HEK293T (cell line): ENCODE results near the gene FAM181B.

Experiments used
- CTCF ChIA-PET: fragments of 350-600 bp; formaldehyde crosslinking; extraction: SDS; loops from one replicate; lab custom pipeline; 2021; ENCODE audit warnings: antibody characterized with exemption, inconsistent platforms; lab: Yijun Ruan, JAX
- POLR2A ChIA-PET: fragments of 350-600 bp; formaldehyde crosslinking; extraction: SDS; loops from one replicate; lab custom pipeline; 2020; ENCODE audit warnings: antibody characterized with exemption, inconsistent platforms; lab: Yijun Ruan, JAX
- DNase-seq: peaks from one replicate; pipeline ENCODE4 v3.0.0; 2012; ENCODE audit warnings: mixed read lengths; ENCODE audit errors: extremely low spot score
- ARNT ChIP-seq: fragments of 450-650 bp; IDR thresholded peaks from 2 replicates; pipeline ENCODE4 v1.6.1; 2017; ENCODE audit warnings: mild to moderate bottlenecking
- BHLHE40 ChIP-seq: fragments of 450-650 bp; IDR thresholded peaks from 2 replicates; pipeline ENCODE4 v1.6.1; 2016; ENCODE audit warnings: mild to moderate bottlenecking, moderate library complexity, borderline replicate concordance
- CTBP1 ChIP-seq: fragments of 450-650 bp; IDR thresholded peaks from 2 replicates; pipeline ENCODE4 v1.6.1; 2016; ENCODE audit warnings: borderline replicate concordance
- ELF4 ChIP-seq: fragments of 450-650 bp; IDR thresholded peaks from 2 replicates; pipeline ENCODE4 v1.6.1; 2017; ENCODE audit warnings: antibody characterized with exemption
- FOXA1 ChIP-seq: fragments of 450-650 bp; IDR thresholded peaks from 2 replicates; pipeline ENCODE4 v1.6.1; 2016; ENCODE audit warnings: mild to moderate bottlenecking
- FOXK2 ChIP-seq: fragments of 450-650 bp; IDR thresholded peaks from 2 replicates; pipeline ENCODE4 v1.6.1; 2016; ENCODE audit warnings: mild to moderate bottlenecking
- FOXM1 ChIP-seq: fragments of 450-650 bp; IDR thresholded peaks from 2 replicates; pipeline ENCODE4 v1.6.1; 2017; ENCODE audit warnings: mild to moderate bottlenecking, borderline replicate concordance
- HDGF ChIP-seq: fragments of 450-650 bp; IDR thresholded peaks from 2 replicates; pipeline ENCODE4 v1.6.1; 2017; ENCODE audit warnings: antibody characterized with exemption, borderline replicate concordance
- L3MBTL2 ChIP-seq: fragments of 450-650 bp; conservative IDR thresholded peaks from 2 replicates; pipeline ENCODE4 v1.6.1; 2016; ENCODE audit warnings: mild to moderate bottlenecking
- LEF1 ChIP-seq: fragments of 450-650 bp; IDR thresholded peaks from 2 replicates; pipeline ENCODE4 v1.6.1; 2017; ENCODE audit warnings: mild to moderate bottlenecking, borderline replicate concordance
- NFRKB ChIP-seq: fragments of 450-650 bp; IDR thresholded peaks from 2 replicates; pipeline ENCODE4 v1.6.1; 2016; ENCODE audit warnings: mild to moderate bottlenecking, moderate library complexity
- PKNOX1 ChIP-seq: fragments of 450-650 bp; IDR thresholded peaks from 2 replicates; pipeline ENCODE4 v1.6.1; 2016
- SP1 ChIP-seq: fragments of 450-650 bp; IDR thresholded peaks from 2 replicates; pipeline ENCODE4 v1.6.1; 2017
- SUZ12 ChIP-seq: fragments of 450-650 bp; IDR thresholded peaks from 2 replicates; pipeline ENCODE4 v1.6.1; 2016; ENCODE audit warnings: mild to moderate bottlenecking
- TARDBP ChIP-seq: fragments of 450-650 bp; IDR thresholded peaks from 2 replicates; pipeline ENCODE4 v1.6.1; 2016
- ZNF384 ChIP-seq: fragments of 450-650 bp; IDR thresholded peaks from 2 replicates; pipeline ENCODE4 v1.6.1; 2016

Gene FAM181B

GRCh38 chr11:82730754-82731153, 2.9 kb downstream of the FAM181B start:
- TF ChIP-seq SP1 (no peak), HDGF (no peak), SUZ12 (no peak), ARNT (no peak), LEF1 (no peak), TARDBP (no peak)
- ChIA-PET POLR2A (interaction anchor here (1.3 kb wide), 1 partner anchor 555 kb away, joined by 3 read pairs; the partner anchor contains the start of gene CCDC90B), CTCF (interaction anchor here (0.6 kb wide), 2 partner anchors 45 to 139 kb away, joined by 3 to 4 read pairs; no protein-coding TSS in a partner anchor)
- no peak for DNase-seq

GRCh38 chr11:82730286-82730685, 3.4 kb downstream of the FAM181B start:
- POLR2A ChIA-PET = no interaction called here
- no peak for DNase-seq
- CTCF ChIA-PET = interaction anchor here (0.6 kb wide), 1 partner anchor 139 kb away, joined by 4 read pairs; no protein-coding TSS in a partner anchor
- TF ChIP-seq L3MBTL2 = no peak
- no peak for TF ChIP-seq TARDBP
- TF ChIP-seq ELF4 = no peak
- TF ChIP-seq HDGF = no peak
- no peak for TF ChIP-seq LEF1
- TF ChIP-seq BHLHE40 = no peak
- TF ChIP-seq SUZ12 = no peak

GRCh38 chr11:82724026-82724425, 9.6 kb downstream of the FAM181B start:
- TF ChIP-seq SUZ12 = no peak
- no peak for TF ChIP-seq L3MBTL2
- no peak for TF ChIP-seq FOXM1
- no peak for TF ChIP-seq FOXK2
- no peak for TF ChIP-seq ELF4
- no peak for TF ChIP-seq LEF1
- TF ChIP-seq SP1 = no peak
- no peak for TF ChIP-seq NFRKB
- no peak for TF ChIP-seq FOXA1
- no peak for TF ChIP-seq BHLHE40
- no peak for TF ChIP-seq TARDBP
- no peak for TF ChIP-seq PKNOX1
- TF ChIP-seq HDGF = no peak
- no peak for TF ChIP-seq CTBP1
- TF ChIP-seq ARNT = no peak
- no peak for TF ChIP-seq ZNF384
- POLR2A ChIA-PET = interaction anchor here (1.3 to 1.7 kb wide), 2 partner anchors 10 to 178 kb away, joined by 5 to 7 read pairs; partner anchors contain the start of genes DDIAS and FAM181B

GRCh38 chr11:82722231-82722630, 11.4 kb downstream of the FAM181B start:
- ChIA-PET CTCF (no interaction called here), POLR2A (interaction anchor here (1.7 kb wide), 1 partner anchor 11 kb away, joined by 7 read pairs; the partner anchor contains the start of gene FAM181B)
- no peak for TF ChIP-seq FOXK2
- TF ChIP-seq ELF4 = no peak
- TF ChIP-seq NFRKB = no peak
- no peak for TF ChIP-seq PKNOX1
- TF ChIP-seq ZNF384 = no peak
- no peak for TF ChIP-seq TARDBP
- TF ChIP-seq HDGF = no peak
- TF ChIP-seq SUZ12 = no peak
- TF ChIP-seq FOXA1 = no peak
- no peak for TF ChIP-seq BHLHE40
- no peak for TF ChIP-seq CTBP1
- no peak for TF ChIP-seq LEF1
- TF ChIP-seq FOXM1 = no peak
- no peak for TF ChIP-seq SP1
- TF ChIP-seq L3MBTL2 = no peak
- DNase-seq = no peak

More at GRCh38 chr11:82724026-82724425, 9.6 kb downstream of the FAM181B start:
- CTCF ChIA-PET = interaction anchor here (1.4 kb wide), 1 partner anchor 10 kb away, joined by 3 read pairs; no protein-coding TSS in a partner anchor
- DNase-seq = no peak

GRCh38 chr11:82720267-82721065, 13.2 kb downstream of the FAM181B start:
- POLR2A ChIA-PET = no interaction called here
- TF ChIP-seq ARNT = no peak
- TF ChIP-seq FOXA1 = no peak
- no peak for TF ChIP-seq BHLHE40
- no peak for TF ChIP-seq FOXK2
- no peak for DNase-seq
- CTCF ChIA-PET = interaction anchor here (0.7 to 1.5 kb wide), 2 partner anchors 52 to 147 kb away, joined by 3 to 4 read pairs; no protein-coding TSS in a partner anchor

- POLR2A ChIA-PET = no interaction called here
- CTCF ChIA-PET = interaction anchor here (0.7 kb wide), 1 partner anchor 53 kb away, joined by 3 read pairs; no protein-coding TSS in a partner anchor
- TF ChIP-seq FOXM1 (no peak), TARDBP (no peak), PKNOX1 (no peak), ARNT (no peak), ZNF384 (no peak), FOXK2 (no peak), CTBP1 (no peak), BHLHE40 (no peak), ELF4 (no peak), LEF1 (no peak), FOXA1 (no peak), NFRKB (no peak), L3MBTL2 (no peak), SP1 (no peak), SUZ12 (no peak)
- no peak for DNase-seq
Measured at GRCh38 chr11:82719361-82720105, 14.1 kb downstream of the FAM181B start.
